Left renal cortex interstitium (tissue), 4 donors: ENCODE results near the gene SMARCAL1. TPM values are rescaled to one million over a fixed set of nuclear protein-coding genes. Genes with fewer than 3 reads are reported as not detected.
"Not testable (repeated sequence)": the region's sequence is repeated elsewhere in the genome, so short reads cannot be mapped to it uniquely, and the experiment has no call there.

Experiments
- DNase-seq, 4 donors: peaks; one replicate each; pipeline ENCODE4 v3.0.0-alpha.2; 2013; ENCODE audit warnings: low read depth in 4 of 4, low spot score in 2 of 4, missing footprints in 1 of 4
- polyA plus RNA-seq, 4 donors: library from polyadenylated mRNA; unstranded; fragments of 120-200 nt; gene quantifications; one replicate each; pipeline ENCODE4 v1.2.1, GENCODE V29; 2013; ENCODE audit not compliant: insufficient read length in 4 of 4

Gene SMARCAL1
- polyA plus RNA-seq, result 10 to 100 TPM; 26.6 to 29.6 (median 27.3) TPM

DNA sequence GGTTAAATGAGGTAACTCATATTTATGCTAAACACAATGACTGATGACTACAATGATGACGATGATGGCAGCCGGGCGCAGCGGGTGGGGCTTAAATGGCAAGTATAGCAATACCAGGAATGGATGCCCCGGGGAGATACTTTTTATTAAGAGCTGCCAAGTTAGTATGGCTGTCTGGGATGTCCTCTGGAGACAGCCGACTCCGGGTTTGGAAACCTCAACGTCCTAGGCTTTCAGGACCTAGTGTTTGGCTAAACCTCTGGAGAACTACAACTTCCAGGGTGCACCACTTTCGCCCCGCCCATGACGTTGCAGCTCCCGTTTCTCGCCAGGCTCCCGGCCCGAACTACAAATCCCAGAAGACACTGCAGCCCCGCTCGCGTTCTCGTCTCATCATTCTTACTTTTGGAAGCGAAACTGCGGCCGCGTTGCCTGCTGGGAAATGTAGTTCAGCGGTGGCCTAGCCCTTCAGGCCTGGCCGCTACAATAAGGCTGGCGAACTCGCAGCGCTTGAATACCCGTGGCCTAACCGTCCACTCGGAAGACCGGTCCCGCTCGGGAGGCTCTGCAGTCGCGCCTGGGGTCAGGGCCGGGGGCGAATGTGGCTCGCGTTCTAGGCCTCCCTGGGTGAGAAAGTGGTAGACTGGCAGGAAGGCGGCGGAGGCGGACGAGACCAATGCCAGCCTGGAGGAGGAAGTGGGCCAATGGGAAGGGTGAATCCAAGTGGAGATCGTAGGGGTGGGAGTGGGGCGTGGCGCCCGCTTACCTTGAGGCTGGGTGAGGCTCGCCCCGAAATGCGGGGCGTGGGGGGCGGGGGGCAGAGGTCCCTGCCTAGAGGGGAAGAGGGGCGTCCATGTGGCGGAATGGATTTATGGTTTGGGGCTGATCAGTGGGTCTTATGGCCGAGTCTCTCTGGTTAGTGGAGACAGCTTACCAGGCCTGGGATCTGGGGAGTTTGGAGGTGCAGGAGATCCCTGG, at the start of gene SMARCAL1:
Gene SMARCAL1 (plus strand): TSS at position 463 of the 978 bp plus-strand sequence. CDS start 2,221 bp downstream, outside the sequence.
- peak; percentile 98 to 99 (median 98) for DNase-seq

DNA sequence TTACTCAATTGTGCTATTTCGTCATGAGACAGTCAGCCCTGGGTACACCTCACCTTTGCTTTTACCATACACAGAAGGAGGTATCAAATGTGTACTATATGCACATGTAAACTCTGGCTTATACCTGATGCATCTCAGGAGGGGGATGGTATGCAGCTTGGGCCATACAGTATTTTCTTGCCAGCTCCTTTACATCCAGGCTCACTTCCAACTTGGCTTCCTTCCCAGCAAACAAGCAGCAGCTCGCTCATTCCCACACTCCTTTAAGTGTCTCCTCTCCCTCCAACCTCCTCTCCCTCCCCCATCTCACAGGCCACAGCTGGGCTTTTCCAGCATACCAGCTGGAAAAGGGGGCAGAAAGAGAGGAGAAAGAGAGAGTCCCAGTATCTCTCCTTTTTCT, 49.6 kb upstream of the SMARCAL1 start:
- DNase-seq, result no peak

DNA sequence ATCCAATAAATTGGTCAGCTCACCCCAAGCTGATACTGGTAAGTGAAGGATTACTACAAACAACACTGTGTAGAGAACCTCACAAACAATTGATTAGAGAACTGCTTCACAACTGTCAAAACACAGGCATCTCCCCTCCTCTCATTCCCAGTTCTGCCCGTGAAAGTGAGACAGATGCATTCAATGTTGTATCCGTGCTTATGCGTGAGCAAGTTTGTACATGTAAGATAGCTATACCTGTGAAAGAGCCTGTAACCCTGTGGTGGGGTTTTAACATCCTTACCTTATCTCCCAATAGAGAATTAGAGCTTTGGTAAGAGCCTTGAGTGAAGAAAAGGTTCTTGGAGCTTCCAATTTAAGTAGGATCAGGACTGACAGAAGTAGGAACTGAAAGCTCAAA, 49.1 kb upstream of the SMARCAL1 start:
- no peak for DNase-seq

DNA sequence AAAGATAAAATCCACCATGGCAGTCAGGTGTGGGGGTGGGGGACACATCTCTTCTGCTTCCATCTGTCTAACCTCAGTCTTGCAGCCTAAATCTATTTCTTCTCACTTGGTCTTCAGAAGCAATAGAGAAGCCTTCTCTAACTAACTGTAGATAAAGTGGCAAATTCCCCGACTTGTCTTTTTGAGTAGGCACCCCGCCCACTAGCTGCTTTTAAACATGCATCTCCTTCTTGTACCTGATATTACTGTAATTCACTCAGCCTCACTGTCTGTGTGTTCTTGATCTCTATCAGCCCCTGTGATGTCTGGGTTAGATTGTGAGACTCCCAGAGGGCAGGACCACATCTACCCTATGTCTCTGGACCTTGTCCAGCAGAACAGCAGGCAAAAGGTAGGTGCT, 46.8 kb upstream of the SMARCAL1 start:
- no peak for DNase-seq

DNA sequence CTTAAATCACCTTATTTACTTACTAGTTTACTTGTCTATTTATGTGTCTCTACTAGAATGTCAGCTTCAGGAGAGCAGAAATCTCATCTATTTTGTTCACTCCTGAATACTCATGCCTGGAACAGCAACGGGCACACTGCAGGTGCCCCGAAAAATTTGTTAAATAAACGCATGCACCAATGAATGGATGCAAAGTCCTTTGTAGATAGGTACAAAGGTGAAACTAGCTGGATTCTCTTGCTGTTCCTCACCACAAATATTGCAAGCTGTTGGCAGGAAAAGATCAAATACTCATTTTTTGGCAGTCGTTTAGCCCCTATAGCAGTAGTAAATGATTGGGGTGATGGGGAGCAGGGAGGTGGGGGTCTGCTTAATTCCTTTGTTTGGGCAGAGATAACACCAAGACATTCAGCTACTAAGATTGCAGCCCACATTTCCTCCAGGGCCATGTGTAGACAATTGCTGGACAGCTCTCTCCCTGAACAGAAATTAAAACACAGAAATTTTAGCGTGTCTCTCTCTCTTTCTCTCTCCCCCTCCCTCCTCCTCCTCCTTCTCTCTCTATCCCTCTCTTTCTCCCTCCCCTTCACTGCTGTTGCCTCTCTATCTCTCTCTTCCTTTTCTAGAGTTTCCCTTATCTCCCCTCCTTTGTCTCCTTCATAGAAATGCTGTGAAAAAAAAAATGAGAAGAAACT, 45.4 kb upstream of the SMARCAL1 start:
- DNase-seq, result no peak

DNA sequence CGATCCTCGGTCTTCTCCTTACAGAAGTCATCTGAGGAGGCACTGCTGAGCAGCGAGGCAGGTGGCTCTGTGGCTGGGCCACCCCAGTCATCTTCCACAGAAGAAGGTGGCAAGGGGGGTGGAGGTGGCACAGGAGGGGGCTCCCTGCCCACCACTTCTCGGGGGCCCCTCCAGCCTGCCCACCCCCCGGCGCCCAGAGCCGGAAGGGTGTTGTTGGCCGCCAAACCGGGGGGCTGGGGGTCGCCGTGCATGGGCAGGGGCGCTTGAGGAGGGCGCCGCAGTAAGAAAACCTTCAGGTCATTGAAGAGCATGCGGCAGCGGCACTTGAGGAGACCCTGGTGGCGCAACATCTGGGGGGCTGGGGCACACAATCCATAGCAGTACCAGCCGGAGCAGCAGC, 42.5 kb upstream of the SMARCAL1 start:
- no peak for DNase-seq

DNA sequence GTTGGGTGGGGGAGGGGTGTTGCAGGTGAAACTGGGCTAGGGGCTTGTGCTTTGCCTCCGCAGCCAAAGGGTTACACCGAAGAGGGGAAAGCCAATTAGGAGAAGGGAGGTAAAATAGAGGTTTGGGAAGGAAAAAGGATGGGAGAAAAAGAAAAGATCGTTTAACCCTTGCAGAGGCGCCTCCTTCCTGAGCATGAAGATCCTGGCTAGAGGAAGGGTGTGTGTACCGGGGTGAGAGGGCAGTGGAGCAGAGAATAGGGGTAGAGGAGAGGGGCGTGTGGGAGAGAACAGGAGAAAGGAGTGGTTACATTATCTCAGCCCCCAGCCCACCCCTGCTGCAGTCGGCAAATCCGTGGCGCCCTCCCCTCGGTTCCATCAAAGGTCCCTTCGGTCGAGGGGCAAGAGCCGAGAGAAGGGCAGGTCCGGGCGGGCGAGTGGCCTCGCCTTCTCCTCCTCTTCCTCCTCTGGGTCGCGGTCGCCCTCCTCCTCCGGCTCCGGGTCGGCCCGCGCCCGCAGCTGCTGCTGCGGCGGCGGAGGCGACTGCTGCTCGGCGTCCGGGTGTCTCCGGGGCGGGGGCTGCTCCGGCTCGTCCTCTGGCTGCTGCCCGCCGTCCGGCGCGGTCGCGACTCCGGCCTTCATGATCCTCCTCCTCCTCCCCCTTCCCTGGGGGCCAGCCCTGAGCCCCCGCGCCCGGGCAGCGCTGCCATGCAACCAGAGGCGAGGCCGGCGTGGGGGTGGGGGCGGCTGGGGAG, 41.1 kb upstream of the SMARCAL1 start:
- DNase-seq, result no peak

DNA sequence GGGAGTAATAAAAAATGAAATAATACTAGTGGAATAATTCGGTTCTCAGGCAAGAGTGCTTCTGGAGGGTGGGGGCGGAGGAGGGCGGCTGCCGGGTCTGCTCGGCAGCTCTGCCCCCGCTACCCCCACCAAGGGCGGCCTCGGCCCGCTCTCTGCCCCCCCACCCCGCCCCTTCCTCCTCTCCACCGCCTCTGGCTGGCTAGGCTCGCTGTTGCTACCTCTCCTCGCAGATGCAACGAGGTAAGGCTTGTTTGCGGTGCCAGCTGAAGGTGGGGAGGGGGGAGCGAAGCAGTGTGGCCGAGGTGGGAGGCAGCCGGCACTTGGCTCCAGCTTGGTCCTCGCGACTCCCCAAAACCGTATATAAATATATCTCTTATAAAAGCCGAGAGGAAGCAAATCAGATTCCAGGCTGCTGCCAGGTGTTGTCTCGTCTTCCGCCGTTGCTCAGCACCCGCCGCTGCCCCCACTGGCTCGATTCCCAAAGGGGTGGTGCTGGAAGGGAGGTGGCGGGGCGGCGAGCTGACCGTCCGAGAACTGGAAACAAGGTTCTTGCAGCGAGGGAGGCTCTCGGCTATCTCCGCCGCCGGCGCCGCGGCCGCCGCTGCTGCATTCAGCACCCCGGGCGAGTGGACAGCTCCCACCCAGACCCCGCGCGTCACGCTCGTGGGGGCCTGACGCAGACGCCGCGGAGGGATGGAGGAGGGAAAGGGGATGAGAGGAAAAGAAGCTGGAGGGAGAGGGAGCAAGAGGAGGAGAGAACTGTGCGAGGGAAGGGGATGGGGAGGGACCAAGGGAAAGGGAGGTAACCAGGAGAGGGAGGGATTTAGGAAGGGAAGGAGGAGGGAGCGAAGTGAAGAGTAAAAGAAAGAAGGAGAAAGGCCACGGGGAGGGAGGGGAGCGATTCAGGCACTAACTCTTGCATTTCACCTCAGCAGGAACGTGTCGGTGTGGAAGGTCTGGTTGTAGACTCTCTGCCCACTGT, 40.3 kb upstream of the SMARCAL1 start, which contains the start of gene MARCHF4:
Gene MARCHF4 (minus strand): TSS at position 763 of the 982 bp plus-strand sequence. CDS start 2,223 bp downstream, outside the sequence.
- peak; percentile 45 to 77 (median 66) for DNase-seq

DNA sequence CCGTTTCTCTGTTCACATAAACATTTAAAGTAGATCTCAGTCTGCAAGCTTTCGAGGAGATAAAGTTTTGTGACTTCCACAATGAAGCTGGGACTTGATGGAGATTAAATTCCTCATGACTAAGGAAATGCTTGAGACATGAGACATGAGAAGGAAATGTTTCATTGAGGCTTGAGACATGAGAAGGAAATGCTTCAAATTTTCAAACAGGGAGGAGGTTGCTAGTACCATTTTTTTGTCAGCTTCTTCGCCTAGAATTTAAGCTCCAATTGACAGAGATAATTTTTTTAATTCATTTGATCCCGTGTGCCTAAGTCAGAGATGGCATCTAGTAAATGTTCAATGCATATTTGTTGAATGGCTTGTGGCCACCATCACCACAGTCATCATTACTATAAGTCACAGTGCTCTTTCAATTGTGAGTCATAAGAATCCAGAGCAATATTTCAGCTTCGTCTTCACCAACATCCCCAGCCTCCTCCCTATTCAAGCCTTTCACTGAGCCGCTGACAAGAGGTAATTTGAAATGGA, 39.5 kb upstream of the SMARCAL1 start:
- DNase-seq, result no peak

DNA sequence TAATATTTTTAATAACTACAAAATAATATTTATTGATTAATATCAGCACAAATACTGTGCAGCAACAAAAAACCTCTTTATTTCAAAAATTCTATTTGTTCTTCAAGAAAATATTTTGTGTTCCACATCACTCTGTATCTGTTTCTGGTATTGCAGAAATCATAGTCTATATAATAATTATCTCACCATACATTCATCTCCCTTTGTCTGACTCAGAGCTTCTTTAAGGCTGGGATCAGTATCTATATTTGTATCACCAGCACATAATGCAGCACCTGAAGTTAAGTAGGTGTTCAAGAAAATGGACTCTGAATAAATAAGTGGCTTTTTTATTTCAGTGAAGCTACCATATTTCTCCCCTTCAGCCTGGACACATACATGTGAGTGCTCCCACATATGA, 38.4 kb upstream of the SMARCAL1 start:
- no peak for DNase-seq

DNA sequence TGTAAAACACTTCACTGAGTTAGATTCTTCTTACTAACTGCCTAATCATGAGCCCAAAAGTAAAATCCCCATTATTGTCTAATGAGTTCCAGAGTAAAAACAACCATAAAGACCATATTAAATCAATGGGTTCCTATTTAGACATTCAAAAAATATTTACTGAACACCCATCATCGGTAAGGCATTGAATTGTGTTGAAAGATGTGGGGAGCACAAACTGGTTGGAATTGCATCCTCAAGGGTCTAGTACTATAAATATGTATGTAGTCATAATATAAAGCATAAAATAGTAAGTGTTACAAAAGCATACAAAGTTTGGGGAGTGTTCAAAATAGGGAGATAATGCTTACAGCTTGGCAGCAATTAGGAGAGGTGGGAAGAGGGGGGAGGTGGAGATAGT, 37.0 kb upstream of the SMARCAL1 start:
- no peak for DNase-seq

DNA sequence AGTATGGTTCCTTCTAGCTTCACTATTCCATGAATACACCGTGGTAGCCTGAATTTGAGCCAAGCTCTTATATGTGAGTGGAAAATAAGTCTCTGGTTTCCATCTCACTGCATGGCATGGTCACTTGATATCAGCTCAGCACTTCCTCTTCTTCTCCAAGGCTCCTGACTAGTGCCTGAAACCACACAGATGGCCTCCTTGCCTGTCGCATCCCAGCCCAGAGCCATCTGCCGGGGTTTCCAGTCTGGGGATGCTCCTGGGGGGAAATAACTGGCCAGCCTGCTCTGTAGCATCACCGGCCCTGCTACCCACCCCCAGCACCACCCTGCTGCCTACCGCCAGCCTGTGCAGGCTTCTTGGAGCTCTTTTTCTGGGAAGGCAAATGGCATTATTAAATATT, 32.3 kb upstream of the SMARCAL1 start:
- DNase-seq, result no peak

DNA sequence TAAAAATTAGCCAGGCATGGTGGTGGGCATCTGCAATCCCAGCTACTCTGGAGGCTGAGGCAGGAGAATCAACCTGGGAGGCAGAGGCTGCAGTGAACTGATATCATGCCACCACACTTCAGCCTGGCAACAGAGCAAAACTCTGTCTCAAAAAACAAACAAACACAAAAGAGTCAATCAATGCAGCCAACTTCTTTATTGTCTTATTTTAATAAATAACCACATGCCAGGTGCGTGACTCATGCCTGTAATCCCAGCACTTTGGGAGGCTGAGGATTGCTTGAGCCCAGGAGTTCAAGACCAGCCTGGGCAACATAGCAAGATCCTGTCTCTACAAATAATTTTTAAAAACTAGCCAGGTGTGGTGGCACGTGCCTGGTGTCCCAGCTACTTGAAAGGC, 27.9 kb upstream of the SMARCAL1 start:
- DNase-seq, result not testable (repeated sequence)

DNA sequence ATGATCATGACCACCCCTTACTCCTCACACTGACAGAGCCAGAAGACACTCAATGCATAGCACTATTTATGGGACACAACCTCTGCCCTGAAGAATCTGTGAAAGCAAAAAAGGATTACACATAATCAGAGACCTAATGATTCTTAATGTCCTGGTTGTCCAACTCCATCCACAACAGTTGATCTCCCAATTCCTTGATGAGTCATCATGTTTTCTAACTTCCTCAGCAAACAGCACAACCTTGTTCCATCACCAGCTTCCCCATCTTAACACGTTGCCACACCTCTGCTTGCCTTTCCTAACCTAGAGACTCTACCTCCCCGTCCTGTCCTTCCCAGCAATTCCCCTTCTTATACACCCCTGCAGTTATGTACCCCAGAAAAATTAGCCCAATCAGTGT, 26.8 kb upstream of the SMARCAL1 start:
- no peak for DNase-seq

DNA sequence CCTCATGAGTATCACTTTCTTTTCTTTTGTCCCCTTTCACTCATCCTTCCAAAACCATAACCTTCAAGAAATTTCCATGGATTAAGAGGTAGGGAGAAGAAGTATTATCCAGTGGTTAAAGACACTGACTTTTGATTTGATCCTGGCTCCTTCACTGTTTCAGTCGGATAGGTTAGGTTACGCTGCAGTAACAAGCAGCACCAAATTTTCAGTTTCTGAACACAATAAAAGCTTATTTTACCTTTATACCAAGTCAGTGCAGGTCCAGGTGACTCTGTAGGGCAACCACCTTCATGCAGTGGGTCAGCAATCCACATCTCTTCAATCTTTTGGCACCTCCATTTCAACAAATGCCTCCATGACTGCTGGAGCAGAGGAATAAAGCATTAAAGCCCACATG, 25.0 kb upstream of the SMARCAL1 start:
- no peak for DNase-seq

DNA sequence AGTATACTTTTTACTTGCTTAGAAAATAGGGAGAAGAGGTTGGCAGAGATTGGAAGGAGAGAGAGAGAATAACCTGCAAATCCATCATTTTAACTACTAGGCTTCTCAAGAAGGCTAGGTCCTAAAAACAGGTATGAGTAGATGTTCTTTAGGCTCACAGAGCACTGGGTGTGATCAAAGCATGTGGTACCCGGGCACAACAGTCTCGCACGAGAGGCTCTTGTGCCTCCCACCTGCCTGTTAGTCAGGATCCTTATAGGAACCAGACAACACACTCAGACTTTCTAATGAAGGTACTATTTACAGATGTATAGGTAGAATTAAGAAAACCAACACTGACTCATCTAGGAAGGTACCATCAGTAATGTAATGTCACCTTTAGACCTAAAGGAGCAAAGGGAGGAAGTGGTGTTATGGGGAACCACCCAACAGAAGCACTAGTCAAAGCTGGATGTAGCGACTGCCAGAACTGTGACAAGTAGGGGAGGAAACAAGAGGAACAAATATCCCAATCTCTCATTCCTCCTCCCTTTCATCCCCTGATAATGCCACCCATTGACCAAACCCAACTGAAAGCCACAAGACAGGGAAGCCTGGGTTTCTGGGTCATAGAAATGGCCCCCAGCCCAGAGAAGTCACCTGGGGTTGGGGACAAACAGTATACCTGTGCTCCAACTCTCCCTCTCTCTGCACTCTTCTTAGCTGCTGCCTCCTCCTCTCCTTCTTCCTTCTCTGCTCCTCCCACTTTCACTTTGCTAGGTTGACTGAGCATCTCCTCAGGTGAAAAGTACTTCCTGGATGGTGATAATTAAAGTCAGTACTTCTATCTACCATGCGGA, 24.0 kb upstream of the SMARCAL1 start:
- no peak for DNase-seq

DNA sequence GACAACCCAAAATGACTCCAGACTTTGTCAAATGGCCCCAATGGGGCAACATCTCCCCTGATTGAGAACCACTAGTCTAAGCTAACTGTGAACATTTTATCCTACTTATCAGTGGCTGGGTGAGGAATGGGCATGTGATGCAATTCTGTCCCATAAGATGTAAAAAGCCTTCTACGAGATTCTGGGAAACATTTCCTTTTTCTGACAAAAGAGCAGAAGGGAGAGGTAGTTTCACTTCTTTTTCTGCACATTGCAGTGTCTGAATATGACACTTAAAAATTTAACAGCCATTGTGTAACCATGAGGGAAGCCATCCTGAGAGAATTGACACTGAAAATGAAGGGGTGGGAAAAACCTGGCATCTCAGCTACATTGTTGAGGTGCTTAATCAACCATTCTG, 22.7 kb upstream of the SMARCAL1 start:
- DNase-seq, result no peak

DNA sequence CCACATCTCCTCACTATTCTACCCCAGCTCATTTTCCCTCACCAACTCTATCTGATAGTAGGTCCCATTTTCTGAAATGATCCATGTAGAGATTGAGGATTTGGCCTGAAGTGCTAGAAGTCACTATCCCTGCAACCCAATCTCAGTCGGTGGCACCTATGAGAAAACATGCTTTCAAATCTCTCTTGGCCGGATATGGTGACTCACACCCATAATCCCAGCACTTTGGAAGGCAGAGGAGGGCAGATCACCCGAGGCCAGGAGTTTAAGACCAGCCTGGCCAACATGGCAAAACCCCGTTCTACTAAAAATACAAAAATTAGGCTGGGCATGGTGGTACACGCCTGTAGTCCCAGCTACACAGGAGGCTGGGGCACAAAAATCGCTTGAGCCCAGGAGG, 20.9 kb upstream of the SMARCAL1 start:
- no peak for DNase-seq
